ENCODE results near the gene NPC2. TPM values are rescaled to one million over a fixed set of nuclear protein-coding genes. Genes with fewer than 3 reads are reported as not detected.

NPC2 gene
- total RNA-seq, 2 donors from 2014 or later = 625 to 762 TPM

- DNase-seq (ENCODE audit: low spot score) = no peak
- H3K4me1 ChIP-seq (replicated peaks) = no peaks in the 10 kb centered on the region
- no peaks in the 10 kb centered on the region for H3K27me3 ChIP-seq (replicated peaks; ENCODE audit: insufficient read depth)
- H3K4me3 ChIP-seq = no peak overlapping the region
- intact Hi-C loops (cut with DNase I) = no loop called here
- no peak overlapping the region for H3K27ac ChIP-seq
- TF ChIP-seq POLR2AphosphoS5 (IDR thresholded peaks at IDR 0.05) = no peak
- no peak for TF ChIP-seq POLR2A (IDR thresholded peaks at IDR 0.05)
- no peak for TF ChIP-seq CTCF (IDR thresholded peaks at IDR 0.05)
- 75% methylated on average over 21 of the region's 21 CpGs for WGBS
- no peaks in the 10 kb centered on the region for H3K36me3 ChIP-seq
- H3K9me3 ChIP-seq = no peaks in the 10 kb centered on the region
Measured at GRCh38 chr14:74510223-74510931, 17.3 kb upstream of the NPC2 start.

- TF ChIP-seq CTCF (IDR thresholded peaks at IDR 0.05) = no peak
- no peak for TF ChIP-seq POLR2AphosphoS5 (IDR thresholded peaks at IDR 0.05)
- no peak for TF ChIP-seq POLR2A (IDR thresholded peaks at IDR 0.05)
- Histone ChIP-seq H3K4me3 (no peak overlapping the region), H3K4me1 (replicated peaks) (no peaks in the 10 kb centered on the region), H3K36me3 (no peaks in the 10 kb centered on the region), H3K27ac (no peak overlapping the region), H3K9me3 (no peaks in the 10 kb centered on the region), H3K27me3 (replicated peaks; ENCODE audit: insufficient read depth) (no peaks in the 10 kb centered on the region)
- 91% methylated on average over 10 of the region's 10 CpGs for WGBS
- intact Hi-C loops (cut with DNase I) = loop anchor here (10.0 kb wide), 1 partner anchor 285 kb away; no protein-coding TSS in a partner anchor
- no peak for DNase-seq (ENCODE audit: low spot score)
Measured at GRCh38 chr14:74509587-74510222, 16.6 kb upstream of the NPC2 start.

- Histone ChIP-seq H3K27me3 (replicated peaks; ENCODE audit: insufficient read depth) (no peaks in the 10 kb centered on the region), H3K36me3 (no peaks in the 10 kb centered on the region), H3K27ac (no peak overlapping the region), H3K4me1 (replicated peaks) (no peaks in the 10 kb centered on the region), H3K9me3 (no peaks in the 10 kb centered on the region), H3K4me3 (no peak overlapping the region)
- DNase-seq (ENCODE audit: low spot score) = no peak
- intact Hi-C loops (cut with DNase I) = loop anchor here (10.0 kb wide), 1 partner anchor 286 kb away; no protein-coding TSS in a partner anchor
- TF ChIP-seq POLR2AphosphoS5 (IDR thresholded peaks at IDR 0.05) (no peak), POLR2A (IDR thresholded peaks at IDR 0.05) (no peak), CTCF (IDR thresholded peaks at IDR 0.05) (no peak)
- WGBS = 88% methylated on average over 11 of the region's 13 CpGs
Measured at GRCh38 chr14:74508844-74509428, 15.8 kb upstream of the NPC2 start.

GRCh38 chr14:74508292-74508731 is 15.2 kb upstream of the NPC2 start:
- 60% methylated on average over 15 of the region's 15 CpGs for WGBS
- intact Hi-C loops (cut with DNase I) = loop anchor here (10.0 kb wide), 1 partner anchor 286 kb away; no protein-coding TSS in a partner anchor
- DNase-seq (ENCODE audit: low spot score) = no peak
- TF ChIP-seq POLR2A (IDR thresholded peaks at IDR 0.05) = no peak
- no peak for TF ChIP-seq CTCF (IDR thresholded peaks at IDR 0.05)
- TF ChIP-seq POLR2AphosphoS5 (IDR thresholded peaks at IDR 0.05) = no peak
- Histone ChIP-seq H3K27ac (no peak overlapping the region), H3K9me3 (no peaks in the 10 kb centered on the region), H3K4me1 (replicated peaks) (no peaks in the 10 kb centered on the region), H3K4me3 (no peak overlapping the region), H3K27me3 (replicated peaks; ENCODE audit: insufficient read depth) (no peaks in the 10 kb centered on the region), H3K36me3 (no peaks in the 10 kb centered on the region)
